ENCODE data around the gene ECM1.

- peak; percentile 59 to 92 (median 76) for TF ChIP-seq CTCF (IDR thresholded peaks at IDR 0.05)
- no peak for TF ChIP-seq POLR2A (IDR thresholded peaks at IDR 0.05)
Observed at GRCh38 chr1:150560576-150561253, 52.8 kb downstream of the ECM1 start.
